HG03521 (cell line): ENCODE measurements around the gene SNRNP40.

Experiments used
- ATAC-seq: cut with Tn5 transposase; IDR thresholded peaks from one replicate; pipeline ENCODE4 v1.9.1; 2021; ENCODE audit warnings: mild to moderate bottlenecking, moderate library complexity; ENCODE audit not compliant: unreplicated experiment

Gene SNRNP40

DNA sequence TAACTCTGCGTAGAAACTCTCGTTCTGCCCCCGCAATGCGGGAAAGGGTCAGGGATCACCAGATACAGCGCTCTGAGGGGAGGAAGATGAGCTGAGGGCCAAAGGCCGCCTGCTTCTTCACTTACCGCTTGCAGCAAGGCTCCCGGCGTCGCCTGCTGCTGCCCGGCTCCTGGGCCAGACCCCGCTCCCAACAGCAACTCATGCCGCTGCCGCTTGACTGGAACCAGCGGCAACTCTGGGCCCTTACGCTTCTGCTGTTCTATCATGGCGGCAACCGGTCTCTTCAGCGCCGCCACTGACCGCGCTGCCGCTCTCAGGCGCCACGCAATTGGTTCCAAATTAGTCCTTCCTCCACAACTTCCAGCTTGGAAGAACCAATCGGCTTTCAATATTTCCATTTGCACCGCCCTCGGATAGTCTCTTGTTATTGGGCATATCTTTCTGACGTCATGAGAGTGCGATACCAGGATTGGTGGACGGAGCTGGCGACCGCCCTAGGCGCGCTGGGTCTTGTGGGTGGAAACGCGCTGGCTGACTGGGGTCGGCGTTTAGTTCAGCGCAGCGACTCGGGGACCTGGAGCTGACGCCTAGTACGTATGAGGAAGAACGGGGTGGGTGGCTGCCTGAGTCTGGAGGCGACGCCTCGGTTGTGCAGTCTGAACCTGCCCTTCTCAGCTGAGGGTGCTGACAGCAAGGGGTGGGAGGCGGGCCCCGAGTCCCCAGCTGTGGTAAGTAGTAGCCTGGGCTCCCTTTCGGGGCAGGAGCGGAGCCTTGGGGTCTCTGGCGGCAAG is at the start of gene SNRNP40, which contains the start of gene ZCCHC17:
TSS of gene SNRNP40 (minus strand) at position 303 of the 791 bp plus-strand sequence. CDS start at position 266, 37 bp downstream.
TSS of gene ZCCHC17 (plus strand) at position 547 of the 791 bp plus-strand sequence. CDS start 13,067 bp downstream, outside the sequence.
- ATAC-seq: peak; percentile 95

DNA sequence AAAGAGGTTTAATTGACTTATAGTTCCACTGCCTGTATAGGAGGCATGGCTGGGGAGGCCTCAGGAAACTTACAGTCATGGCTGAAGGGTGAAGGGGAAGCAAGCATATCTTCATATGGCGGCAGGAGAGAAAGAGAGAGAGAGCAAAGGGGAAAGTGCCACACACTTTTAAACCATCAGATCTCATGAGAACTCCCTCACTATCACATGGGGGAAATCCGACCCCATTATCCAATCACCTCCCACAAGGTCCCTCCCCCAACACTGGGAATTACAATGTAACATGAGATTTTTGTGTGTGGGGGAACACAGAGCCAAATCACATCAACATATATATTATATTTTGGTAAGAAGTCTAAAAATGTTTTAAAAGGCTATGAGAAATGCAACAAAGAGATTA is 49.0 kb upstream of the SNRNP40 start:
- ATAC-seq: no peak

DNA sequence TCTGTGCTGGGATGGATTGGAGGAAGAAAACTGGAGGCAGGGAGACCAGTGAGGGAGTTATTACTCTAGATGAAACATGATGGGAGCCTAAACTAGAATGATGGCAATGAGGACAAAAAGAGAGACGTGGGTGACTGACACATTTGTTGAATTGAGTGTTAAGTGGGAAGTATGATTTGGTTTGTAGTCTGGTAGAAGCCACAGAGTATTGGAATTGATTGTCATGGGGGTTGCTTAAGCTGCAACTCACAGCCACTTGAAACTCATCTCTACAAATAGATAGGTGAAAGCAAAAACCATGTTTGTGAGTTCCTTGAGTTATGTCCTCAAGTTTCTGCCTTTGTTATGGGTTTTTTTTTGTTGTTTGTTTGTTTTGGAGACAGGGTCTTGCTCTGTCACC is 47.9 kb upstream of the SNRNP40 start:
- no peak for ATAC-seq

DNA sequence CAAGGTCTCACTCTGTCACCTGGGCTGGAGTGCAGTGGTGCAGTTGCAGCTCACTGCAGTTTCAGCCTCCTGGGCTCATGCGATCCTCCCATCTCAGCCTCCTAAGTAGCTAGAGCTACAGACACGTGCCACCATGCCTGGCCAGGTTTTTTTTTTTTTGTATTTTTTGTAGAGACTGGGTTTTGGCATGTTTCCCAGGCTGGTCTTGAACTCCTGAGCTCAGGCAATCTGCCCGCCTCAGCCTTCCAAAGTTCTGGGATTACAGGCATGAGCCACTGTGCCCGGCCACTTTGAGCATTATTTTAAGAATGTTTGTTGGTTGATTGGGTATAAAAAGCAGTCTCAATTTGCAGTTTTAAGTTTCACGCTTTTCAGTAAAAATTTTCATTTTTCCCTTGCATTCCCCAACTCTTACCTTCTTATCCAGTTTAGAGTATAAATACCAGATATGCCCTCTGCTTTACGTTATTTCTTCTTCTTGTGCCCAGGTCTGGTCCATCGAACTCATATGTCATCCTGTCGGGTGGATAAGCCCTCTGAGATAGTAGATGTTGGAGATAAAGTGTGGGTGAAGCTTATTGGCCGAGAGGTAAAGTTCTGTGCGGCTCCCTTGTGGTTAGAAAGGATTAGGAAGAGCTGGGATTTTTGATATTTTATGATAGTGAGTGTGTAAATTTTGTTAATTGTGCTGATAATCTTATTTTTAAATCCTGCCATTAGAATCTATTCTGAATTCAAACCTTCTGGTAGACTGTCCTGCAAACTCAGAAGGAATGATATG is 40.3 kb upstream of the SNRNP40 start:
- no peak for ATAC-seq

DNA sequence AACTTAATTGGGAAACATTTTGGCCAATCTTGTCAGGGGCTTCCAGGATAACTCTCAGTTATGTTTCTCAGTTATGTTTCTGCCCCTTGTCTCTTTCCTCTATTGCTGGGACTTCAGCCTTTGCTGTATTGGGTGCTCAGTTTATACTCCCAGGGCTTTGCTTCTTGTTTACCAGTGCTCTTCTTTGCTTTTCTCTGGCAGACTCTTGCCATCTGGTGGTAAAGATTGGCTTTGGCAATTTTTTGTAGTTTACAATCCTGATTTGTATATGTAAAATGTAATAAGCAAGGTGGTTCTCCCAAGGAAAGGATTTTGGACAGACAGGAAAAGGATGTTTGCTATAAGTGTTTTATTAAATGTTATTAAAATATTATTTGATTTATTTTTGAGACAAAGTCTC is 38.4 kb upstream of the SNRNP40 start:
- no peak for ATAC-seq

DNA sequence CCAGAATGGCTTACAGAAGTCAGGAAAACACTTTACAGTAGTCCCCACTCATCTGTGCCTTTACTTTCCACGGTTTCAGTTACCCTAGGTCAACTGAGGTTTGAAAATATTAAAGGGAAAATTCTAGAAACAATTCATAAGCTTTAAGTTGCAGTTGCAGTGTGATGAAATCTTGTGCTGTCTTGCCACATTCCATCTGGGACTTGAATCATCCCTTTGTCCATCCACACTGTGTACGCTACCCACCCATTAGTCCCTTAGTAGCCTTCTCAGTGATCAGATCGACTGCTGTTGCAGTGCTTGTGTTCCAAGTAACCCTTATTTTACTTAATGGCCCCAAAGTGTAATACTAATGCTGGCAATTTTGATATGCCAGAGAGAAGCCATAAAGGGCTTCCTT is 30.8 kb upstream of the SNRNP40 start:
- no peak for ATAC-seq

DNA sequence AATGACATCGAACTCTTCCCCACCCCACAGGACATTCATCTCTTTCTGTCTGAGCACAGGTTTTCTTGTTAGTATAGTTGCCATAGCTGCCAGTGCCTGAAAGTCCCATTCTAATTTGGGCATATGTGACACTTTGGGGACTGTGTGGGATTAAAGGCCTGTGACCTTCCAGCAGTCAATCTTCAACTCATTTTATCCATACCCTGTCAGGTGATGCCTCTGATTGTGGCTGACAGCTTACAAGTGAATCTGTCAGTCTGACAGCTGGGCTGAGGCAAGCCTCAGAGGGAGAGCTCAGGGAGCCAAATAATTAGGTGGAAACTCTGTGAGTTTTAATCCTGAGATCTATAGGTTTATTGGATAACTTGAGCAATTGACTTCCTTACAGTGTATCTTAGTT is 29.9 kb upstream of the SNRNP40 start:
- ATAC-seq: no peak

DNA sequence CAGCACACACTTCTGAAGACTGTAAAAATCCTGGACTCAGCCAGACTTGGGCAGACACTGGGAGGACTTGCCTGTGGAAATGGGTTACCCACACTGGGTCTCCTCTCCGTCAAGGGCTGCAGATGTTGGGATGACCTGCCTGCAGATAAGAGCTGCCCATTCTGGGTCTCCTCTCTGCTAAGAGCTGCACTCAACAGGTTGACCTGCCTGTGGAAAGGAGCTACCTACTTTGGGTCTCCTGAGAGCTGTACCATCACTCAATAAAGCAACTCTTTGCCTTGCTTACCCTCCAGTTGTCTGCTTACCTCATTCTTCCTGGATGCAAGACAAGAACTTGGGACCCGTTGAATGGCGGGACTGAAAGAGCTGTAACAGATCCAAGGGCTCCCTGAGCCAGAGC is 28.4 kb upstream of the SNRNP40 start:
- no peak for ATAC-seq

DNA sequence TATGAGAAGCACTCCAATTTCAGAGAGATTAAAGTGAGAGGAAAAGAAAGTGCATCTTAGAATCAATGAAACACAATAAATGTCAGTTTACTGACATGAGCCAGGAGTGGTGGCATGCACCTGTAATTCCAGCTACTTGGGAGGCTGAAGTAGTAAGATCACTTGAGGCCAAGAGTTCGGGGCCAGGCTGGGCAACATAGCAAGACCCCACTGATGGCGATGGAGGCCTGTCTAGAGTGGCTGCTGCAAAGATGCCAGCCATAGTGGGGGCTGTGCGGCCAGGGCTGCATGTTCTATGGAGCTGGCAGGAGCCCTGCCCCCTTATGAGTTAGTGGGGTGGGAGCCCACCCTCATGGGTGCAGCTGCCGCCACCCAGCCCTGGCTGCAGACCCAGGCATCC is 27.5 kb upstream of the SNRNP40 start:
- ATAC-seq: no peak

DNA sequence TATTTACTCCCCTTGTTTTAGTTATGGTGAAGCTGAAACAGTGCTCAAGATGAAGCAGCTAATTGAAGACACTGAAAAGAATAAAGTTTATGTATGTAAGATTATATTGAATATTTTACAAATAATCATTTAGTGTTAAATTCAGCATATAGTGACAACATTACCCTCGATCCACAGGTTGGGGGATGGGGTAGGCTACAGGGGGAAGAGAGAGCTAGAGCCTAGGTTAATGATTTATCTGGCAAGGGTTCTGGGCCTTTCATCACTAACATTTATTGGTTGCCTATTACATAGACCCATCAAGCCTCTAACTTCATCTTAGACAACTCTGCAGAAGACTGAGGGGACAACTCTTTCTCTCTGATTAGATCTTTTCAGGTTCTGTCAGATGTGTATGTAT is 21.6 kb upstream of the SNRNP40 start:
- no peak for ATAC-seq

DNA sequence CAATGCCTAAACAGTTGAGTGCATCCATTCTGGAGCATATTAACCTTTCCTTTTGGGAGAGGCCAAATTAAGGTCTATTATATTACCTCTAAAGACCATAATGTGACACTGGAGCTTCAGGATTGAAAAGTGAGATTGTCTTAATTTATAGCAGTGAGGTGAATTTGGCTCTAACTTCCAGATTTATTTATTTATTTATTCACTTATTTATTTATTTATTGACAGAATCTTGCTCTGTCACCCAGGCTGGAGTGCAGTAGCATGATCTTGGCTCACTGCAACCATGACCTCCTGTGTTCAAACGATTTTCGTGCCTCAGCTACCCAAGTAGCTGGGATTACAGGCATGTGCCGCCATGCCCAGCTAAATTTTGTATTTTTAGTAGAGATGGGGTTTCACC is 19.3 kb upstream of the SNRNP40 start:
- ATAC-seq: no peak

DNA sequence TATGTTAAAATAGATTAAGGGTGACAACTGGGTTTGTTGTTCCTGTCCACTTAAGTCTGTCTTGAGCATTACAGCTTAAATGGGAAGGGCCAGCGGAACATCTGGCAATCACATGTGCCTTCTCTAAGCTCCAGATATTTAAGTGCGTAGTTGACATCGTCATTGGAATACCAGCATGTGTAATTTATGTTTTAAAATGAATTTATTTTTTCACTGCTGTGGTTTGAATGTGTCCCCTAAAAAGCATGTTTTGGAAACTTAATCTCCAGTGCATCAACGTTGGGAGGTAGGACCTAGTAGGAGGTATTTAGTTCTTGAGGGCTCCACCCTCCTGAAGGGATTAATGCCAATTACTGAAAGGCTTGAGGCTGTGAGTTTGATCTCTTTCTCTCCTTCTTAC is 13.6 kb upstream of the SNRNP40 start:
- ATAC-seq: no peak

DNA sequence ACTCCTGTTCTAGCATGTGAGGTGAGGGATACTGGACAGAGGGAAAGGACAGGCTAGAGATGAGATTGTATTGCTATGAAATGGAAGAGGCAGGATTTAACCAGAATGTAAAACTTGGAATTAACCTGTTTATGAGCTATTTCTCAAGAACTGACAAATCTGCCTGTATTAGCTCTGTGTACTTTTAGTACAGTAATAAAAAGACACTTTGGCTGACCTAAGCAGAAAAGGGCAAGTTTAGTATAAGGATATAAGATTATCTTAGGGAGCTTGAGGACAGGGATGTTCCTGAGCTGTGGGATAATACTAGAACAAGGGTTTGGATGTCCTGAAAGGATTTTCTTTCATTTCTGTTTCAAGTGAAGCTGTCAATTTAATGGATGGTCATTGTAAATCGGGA is 11.4 kb upstream of the SNRNP40 start:
- ATAC-seq: no peak

DNA sequence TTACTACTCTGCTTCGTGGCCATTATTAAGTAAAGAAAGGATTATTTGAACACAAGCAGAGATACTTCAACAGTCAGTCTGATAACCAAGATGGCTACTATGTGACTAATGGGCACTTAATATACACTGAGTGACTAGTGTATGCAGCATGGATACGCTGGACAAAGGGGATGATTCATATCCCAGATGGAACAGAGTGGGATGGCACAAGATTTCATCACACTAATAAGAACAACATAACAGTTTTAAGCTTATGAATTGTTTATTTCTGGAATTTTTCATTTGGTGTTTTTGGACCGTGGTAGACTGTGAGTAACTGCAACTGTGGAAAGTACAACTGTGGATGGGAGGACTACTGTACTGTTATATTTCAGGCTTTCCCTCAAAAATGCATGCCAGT is 9.7 kb upstream of the SNRNP40 start:
- no peak for ATAC-seq

DNA sequence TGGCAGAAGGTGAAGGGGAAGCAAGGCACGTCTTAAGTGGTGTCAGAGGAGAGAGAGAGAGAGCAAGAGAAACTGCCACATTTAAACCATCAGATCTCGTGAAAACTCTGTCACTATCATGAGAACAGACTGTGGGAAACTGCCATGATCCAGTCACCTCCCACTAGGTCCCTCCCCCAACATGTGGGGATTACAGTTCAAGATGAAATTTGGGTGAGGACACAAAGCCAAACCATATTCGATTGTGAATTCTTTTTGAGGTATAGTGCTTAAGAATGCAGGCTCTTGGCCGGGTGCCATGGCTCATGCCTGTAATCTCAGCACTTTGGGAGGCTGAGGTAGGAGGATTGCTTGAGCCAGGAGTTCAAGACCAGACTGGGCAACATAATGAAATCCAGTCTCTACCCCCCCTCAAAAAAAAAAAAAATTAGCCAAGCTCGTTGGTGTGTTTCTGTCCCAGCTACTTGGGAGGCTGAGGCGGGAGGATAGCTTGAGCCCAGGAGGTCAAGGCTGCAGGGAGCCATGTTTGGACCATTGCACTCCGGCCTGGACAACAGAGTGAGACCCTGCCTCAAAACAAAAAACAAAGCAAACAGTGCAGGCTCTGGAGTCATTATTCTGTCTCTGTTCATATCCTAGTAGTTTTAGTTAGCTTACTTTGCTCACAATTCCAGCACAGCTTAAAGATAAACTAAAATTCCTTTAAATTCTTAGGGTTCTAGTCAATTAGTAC is 6.3 kb upstream of the SNRNP40 start:
- no peak for ATAC-seq

DNA sequence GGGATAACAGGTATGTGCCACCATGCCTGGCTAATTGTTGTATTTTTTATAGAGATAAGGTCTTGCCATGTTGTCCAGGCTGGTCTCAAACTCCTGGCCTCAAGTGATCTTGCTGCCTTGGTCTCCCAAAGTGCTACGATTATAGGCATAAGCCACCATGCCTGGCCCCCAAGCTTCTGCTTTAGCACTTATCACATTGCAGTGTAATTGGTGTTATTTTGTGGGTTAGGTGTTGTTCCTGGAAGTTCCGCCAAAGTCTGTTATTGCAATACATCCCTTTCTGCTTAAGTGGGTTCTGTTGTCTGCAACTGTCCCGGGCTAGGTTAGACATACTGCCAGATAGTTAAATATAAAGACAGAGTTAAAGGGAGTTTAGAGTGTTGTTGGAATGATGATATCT is 3.6 kb upstream of the SNRNP40 start:
- ATAC-seq: no peak

DNA sequence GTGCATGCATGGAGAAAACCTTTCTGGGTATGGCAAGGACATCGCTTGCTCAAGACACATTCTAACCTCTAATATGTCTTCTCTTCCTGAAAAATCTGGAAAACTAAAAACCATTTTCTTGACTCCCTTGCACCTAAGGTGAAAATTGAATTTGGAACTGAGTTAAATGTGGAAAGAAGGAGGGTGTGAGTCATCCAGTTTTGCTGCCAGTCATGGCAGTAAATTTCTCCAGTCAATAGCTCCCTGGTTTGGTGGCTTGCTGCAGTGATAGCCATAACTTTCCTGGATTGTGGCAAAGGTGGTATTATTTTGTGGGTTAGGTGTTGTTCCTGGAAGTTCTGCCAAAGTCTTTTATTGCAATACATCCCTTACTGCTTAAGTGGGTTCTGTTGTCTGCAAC is 2.8 kb upstream of the SNRNP40 start:
- ATAC-seq: no peak

DNA sequence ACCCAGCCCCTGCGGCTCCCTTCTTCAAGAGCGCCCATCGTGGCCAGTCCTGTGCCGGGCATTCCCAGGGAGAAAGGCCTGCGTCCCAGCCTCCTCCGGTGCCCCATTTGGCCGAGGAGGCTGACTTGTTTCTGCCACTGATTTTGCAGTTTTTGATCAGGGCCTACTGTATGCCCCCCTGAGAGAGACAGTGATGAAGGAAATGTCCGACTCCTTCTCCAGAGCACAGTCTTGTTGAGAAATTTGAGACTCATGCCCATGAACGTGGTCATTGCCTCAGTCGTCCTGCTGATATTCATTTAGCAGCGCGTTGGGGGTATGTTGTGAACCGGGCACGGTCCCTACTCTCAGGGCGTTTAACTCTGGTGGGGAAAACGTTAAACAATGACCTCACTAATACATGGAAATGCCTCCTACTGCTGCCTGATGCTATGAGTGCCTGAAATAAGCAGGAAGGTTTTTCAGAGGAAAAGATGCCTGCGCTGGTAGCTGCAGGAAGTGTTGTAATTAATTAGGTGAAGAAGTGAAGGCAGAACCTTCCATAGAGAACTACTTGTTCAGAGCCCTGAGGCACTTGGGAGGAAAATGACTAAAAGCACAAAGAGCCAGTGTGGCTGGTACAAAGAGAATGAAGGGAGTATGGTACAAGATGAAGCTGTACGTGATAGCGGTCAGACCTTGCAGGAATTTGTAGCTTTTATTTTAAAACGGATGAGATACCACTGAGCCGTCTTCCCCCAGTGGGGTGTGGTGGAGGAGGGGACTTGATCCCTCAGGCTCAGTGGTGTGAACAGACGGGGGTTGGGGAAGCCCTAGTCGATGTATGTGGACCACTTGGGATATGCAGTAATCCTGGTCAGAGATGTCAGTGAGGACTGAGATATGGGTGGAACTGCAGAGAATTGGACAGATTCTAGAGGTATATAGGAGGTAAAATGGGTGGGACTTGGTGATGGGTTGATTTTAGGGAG is 974 bp upstream of the SNRNP40 start:
- no peak for ATAC-seq

DNA sequence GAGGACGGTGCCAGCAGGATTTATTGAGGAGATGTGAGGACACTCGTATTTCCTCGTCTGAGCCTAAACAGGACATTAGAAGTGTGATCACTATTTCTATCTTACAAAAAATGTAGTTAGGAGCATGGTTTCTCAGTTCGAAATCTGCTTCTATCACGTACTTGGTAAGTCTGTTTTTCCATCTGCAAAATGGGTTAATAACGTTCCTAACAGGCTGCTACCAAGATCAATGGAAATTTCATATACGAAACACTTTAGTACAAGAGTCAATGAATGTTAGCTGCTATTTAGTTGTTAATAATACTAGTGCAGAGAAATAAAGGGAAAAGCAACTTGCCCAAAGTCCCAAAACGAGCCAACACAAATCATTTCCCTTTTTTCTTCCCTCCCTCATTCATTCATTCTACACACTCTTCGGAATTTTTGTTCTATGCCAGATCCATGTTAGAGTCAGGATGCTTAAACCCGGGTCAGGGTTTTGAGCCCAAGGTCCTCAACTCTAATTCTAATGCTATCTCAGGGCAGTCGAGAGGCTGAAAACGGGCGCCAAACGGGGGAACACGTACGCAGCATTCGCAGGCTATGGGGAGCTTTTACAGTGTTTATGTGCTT is 608 bp downstream of the SNRNP40 start:
- no peak for ATAC-seq

DNA sequence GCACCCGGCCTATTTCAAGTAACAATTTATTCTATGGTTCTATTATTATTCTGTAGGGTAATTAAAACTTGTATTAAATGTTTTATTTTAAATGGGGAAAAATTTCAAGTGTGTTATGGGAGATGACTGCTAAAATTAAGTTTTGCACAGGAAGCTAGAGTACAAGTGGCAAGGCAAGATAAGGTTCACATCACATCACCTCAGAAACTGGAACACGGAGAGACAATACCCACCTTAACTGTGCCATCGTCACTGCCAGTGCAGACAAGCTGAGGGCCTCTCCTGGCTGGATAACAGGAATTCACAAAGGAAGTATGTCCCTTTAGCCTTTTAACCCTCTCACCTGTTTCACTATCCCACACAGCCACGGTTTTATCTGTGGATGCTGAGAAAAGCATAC is 7.6 kb downstream of the SNRNP40 start:
- no peak for ATAC-seq
